Femur (tissue), 1 donor: ENCODE measurements around the gene GLIPR2.
"Not testable (repeated sequence)": the region's sequence is repeated elsewhere in the genome, so short reads cannot be mapped to it uniquely, and the experiment has no call there.

Experiments used
- DNase-seq: peaks from one replicate; pipeline ENCODE4 v3.0.0-alpha.2; 2017

Gene GLIPR2

GRCh38 chr9:36125062-36125855 lies 11.3 kb upstream of the GLIPR2 start:
- DNase-seq = no peak

- no peak for DNase-seq
Measured at GRCh38 chr9:36126016-36126730, 10.4 kb upstream of the GLIPR2 start.

- DNase-seq = no peak
Measured at GRCh38 chr9:36127652-36128244, 8.8 kb upstream of the GLIPR2 start.

- no peak for DNase-seq
Measured at GRCh38 chr9:36128349-36128748, 8.2 kb upstream of the GLIPR2 start.

- DNase-seq = no peak
Measured at GRCh38 chr9:36129139-36129538, 7.4 kb upstream of the GLIPR2 start.

GRCh38 chr9:36131666-36132065 lies 4.9 kb upstream of the GLIPR2 start:
- DNase-seq = not testable (repeated sequence)

GRCh38 chr9:36132086-36132485 lies 4.4 kb upstream of the GLIPR2 start:
- no peak for DNase-seq

GRCh38 chr9:36134761-36135505 lies 1.6 kb upstream of the GLIPR2 start:
- no peak for DNase-seq

GRCh38 chr9:36135741-36136271 lies 727 bp upstream of the GLIPR2 start:
- DNase-seq = no peak

GRCh38 chr9:36136894-36137391 lies 410 bp downstream of the GLIPR2 start:
- no peak for DNase-seq

GRCh38 chr9:36137392-36138004 lies 965 bp downstream of the GLIPR2 start:
- peak; percentile 68 for DNase-seq

- DNase-seq = no peak
Measured at GRCh38 chr9:36138496-36138895, 2.0 kb downstream of the GLIPR2 start.

- no peak for DNase-seq
Measured at GRCh38 chr9:36138901-36139300, 2.4 kb downstream of the GLIPR2 start.

- DNase-seq = no peak
Measured at GRCh38 chr9:36140086-36141084, 3.9 kb downstream of the GLIPR2 start.

- no peak for DNase-seq
Measured at GRCh38 chr9:36141288-36141687, 4.8 kb downstream of the GLIPR2 start.

- DNase-seq = no peak
Measured at GRCh38 chr9:36141761-36142160, 5.2 kb downstream of the GLIPR2 start.

- no peak for DNase-seq
Measured at GRCh38 chr9:36142510-36143244, 6.1 kb downstream of the GLIPR2 start.

- DNase-seq = no peak
Measured at GRCh38 chr9:36143245-36143641, 6.7 kb downstream of the GLIPR2 start.

- DNase-seq = no peak
Measured at GRCh38 chr9:36144309-36145232, 8.0 kb downstream of the GLIPR2 start.
